HEK293T (cell line): ENCODE results near the gene CEP20.

Experiments
- BHLHE40 ChIP-seq: fragments of 450-650 bp; IDR thresholded peaks from 2 replicates; pipeline ENCODE4 v1.6.1; 2016; ENCODE audit warnings: mild to moderate bottlenecking, moderate library complexity, borderline replicate concordance
- CTBP1 ChIP-seq: fragments of 450-650 bp; IDR thresholded peaks from 2 replicates; pipeline ENCODE4 v1.6.1; 2016; ENCODE audit warnings: borderline replicate concordance
- ELF4 ChIP-seq: fragments of 450-650 bp; IDR thresholded peaks from 2 replicates; pipeline ENCODE4 v1.6.1; 2017; ENCODE audit warnings: antibody characterized with exemption
- FOXA1 ChIP-seq: fragments of 450-650 bp; IDR thresholded peaks from 2 replicates; pipeline ENCODE4 v1.6.1; 2016; ENCODE audit warnings: mild to moderate bottlenecking
- FOXK2 ChIP-seq: fragments of 450-650 bp; IDR thresholded peaks from 2 replicates; pipeline ENCODE4 v1.6.1; 2016; ENCODE audit warnings: mild to moderate bottlenecking
- FOXM1 ChIP-seq: fragments of 450-650 bp; IDR thresholded peaks from 2 replicates; pipeline ENCODE4 v1.6.1; 2017; ENCODE audit warnings: mild to moderate bottlenecking, borderline replicate concordance
- HDGF ChIP-seq: fragments of 450-650 bp; IDR thresholded peaks from 2 replicates; pipeline ENCODE4 v1.6.1; 2017; ENCODE audit warnings: antibody characterized with exemption, borderline replicate concordance
- L3MBTL2 ChIP-seq: fragments of 450-650 bp; conservative IDR thresholded peaks from 2 replicates; pipeline ENCODE4 v1.6.1; 2016; ENCODE audit warnings: mild to moderate bottlenecking
- LEF1 ChIP-seq: fragments of 450-650 bp; IDR thresholded peaks from 2 replicates; pipeline ENCODE4 v1.6.1; 2017; ENCODE audit warnings: mild to moderate bottlenecking, borderline replicate concordance
- PKNOX1 ChIP-seq: fragments of 450-650 bp; IDR thresholded peaks from 2 replicates; pipeline ENCODE4 v1.6.1; 2016
- SP1 ChIP-seq: fragments of 450-650 bp; IDR thresholded peaks from 2 replicates; pipeline ENCODE4 v1.6.1; 2017
- SUZ12 ChIP-seq: fragments of 450-650 bp; IDR thresholded peaks from 2 replicates; pipeline ENCODE4 v1.6.1; 2016; ENCODE audit warnings: mild to moderate bottlenecking
- TARDBP ChIP-seq: fragments of 450-650 bp; IDR thresholded peaks from 2 replicates; pipeline ENCODE4 v1.6.1; 2016
- ZNF384 ChIP-seq: fragments of 450-650 bp; IDR thresholded peaks from 2 replicates; pipeline ENCODE4 v1.6.1; 2016

- TF ChIP-seq BHLHE40 (no peak), PKNOX1 (no peak), SUZ12 (no peak), FOXA1 (no peak), LEF1 (no peak), SP1 (no peak), FOXM1 (no peak), TARDBP (no peak), HDGF (no peak), FOXK2 (no peak), ZNF384 (no peak), L3MBTL2 (no peak), CTBP1 (no peak), ELF4 (no peak)
Observed at GRCh38 chr16:15873737-15874136, 14.7 kb downstream of the CEP20 start.
